Myocyte (in vitro differentiated cells): Measurements from ENCODE around the gene MED31. TPM values are rescaled to one million over a fixed set of nuclear protein-coding genes. Genes with fewer than 3 reads are reported as not detected.
"Not testable (repeated sequence)": the region's sequence is repeated elsewhere in the genome, so short reads cannot be mapped to it uniquely, and the experiment has no call there.

Experiments used
- DNase-seq: peaks from one replicate; pipeline ENCODE4 v3.0.0-alpha.2; 2012; ENCODE audit warnings: low read depth
- total RNA-seq: library from RNA; depleted of rRNA; stranded (reverse); fragments of >200 nt; gene quantifications from 2 replicates; pipeline ENCODE4 v1.2.3, GENCODE V29; 2014

Gene MED31
- total RNA-seq, 1 donor from 2014 or later: 9.3 TPM

GRCh38 chr17:6677158-6677831, 25.9 kb upstream of the MED31 start:
- peak; percentile 96 for DNase-seq

- no peak for DNase-seq
These were observed 25.4 kb upstream of the MED31 start for GRCh38 chr17:6676802-6677157.

- no peak for DNase-seq
These were observed 23.9 kb upstream of the MED31 start for GRCh38 chr17:6675201-6675825.

- no peak for DNase-seq
These were observed 23.2 kb upstream of the MED31 start for GRCh38 chr17:6674586-6674985.

- DNase-seq: no peak
These were observed 20.0 kb upstream of the MED31 start for GRCh38 chr17:6671431-6671830.

- no peak for DNase-seq
These were observed 19.6 kb upstream of the MED31 start for GRCh38 chr17:6670999-6671398.

- DNase-seq: no peak
These were observed 19.2 kb upstream of the MED31 start for GRCh38 chr17:6670571-6670970.

GRCh38 chr17:6669479-6670212, 18.2 kb upstream of the MED31 start:
- no peak for DNase-seq

- DNase-seq: no peak
These were observed 17.5 kb upstream of the MED31 start for GRCh38 chr17:6668727-6669425.

- DNase-seq: no peak
These were observed 16.8 kb upstream of the MED31 start for GRCh38 chr17:6668219-6668618.

GRCh38 chr17:6667516-6667915, 16.1 kb upstream of the MED31 start:
- DNase-seq: no peak

- DNase-seq: no peak
These were observed 15.2 kb upstream of the MED31 start for GRCh38 chr17:6666557-6666956.

- DNase-seq: peak; percentile 88
These were observed 14.7 kb upstream of the MED31 start for GRCh38 chr17:6666077-6666521.

GRCh38 chr17:6663200-6663599, 11.8 kb upstream of the MED31 start:
- not testable (repeated sequence) for DNase-seq

- DNase-seq: no peak
These were observed 10.1 kb upstream of the MED31 start for GRCh38 chr17:6661464-6661848.

- DNase-seq: no peak
These were observed 9.5 kb upstream of the MED31 start for GRCh38 chr17:6660805-6661463.

- DNase-seq: no peak
These were observed 8.7 kb upstream of the MED31 start for GRCh38 chr17:6660101-6660500.

GRCh38 chr17:6658411-6658810, 7.0 kb upstream of the MED31 start:
- not testable (repeated sequence) for DNase-seq

- DNase-seq: no peak
These were observed 6.4 kb upstream of the MED31 start for GRCh38 chr17:6657633-6658287.

GRCh38 chr17:6656797-6657632, 5.6 kb upstream of the MED31 start:
- DNase-seq: not testable (repeated sequence)
